Measurements from ENCODE around the gene SGO2. TPM values are rescaled to one million over a fixed set of nuclear protein-coding genes. Genes with fewer than 3 reads are reported as not detected.

The SGO2 gene
- total RNA-seq, 1 experiment from 2014 or later: 50.3 TPM

GRCh38 chr2:200614249-200614648, 88.2 kb downstream of the SGO2 start:
- H3K9me3 ChIP-seq (replicated peaks): no peaks in the 10 kb centered on the region
- H3K36me3 ChIP-seq: no peaks in the 10 kb centered on the region
- H3K27ac ChIP-seq: no peak overlapping the region
- no peak overlapping the region for H3K4me3 ChIP-seq
- H3K27me3 ChIP-seq: no peaks in the 10 kb centered on the region
- no peak for DNase-seq
- H3K4me1 ChIP-seq: no peaks in the 10 kb centered on the region

- no peaks in the 10 kb centered on the region for H3K9me3 ChIP-seq (replicated peaks)
- H3K36me3 ChIP-seq: no peaks in the 10 kb centered on the region
- H3K4me1 ChIP-seq: no peaks in the 10 kb centered on the region
- no peak overlapping the region for H3K27ac ChIP-seq
- no peak overlapping the region for H3K4me3 ChIP-seq
- peak in 1 of 2 experiments; percentile 10 for DNase-seq
- no peaks in the 10 kb centered on the region for H3K27me3 ChIP-seq
Observed at GRCh38 chr2:200615247-200615646, 89.2 kb downstream of the SGO2 start.

- Histone ChIP-seq H3K27ac (no peak overlapping the region), H3K9me3 (replicated peaks) (no peaks in the 10 kb centered on the region), H3K27me3 (no peaks in the 10 kb centered on the region), H3K4me1 (no peaks in the 10 kb centered on the region), H3K4me3 (no peak overlapping the region), H3K36me3 (no peaks in the 10 kb centered on the region)
- DNase-seq: no peak
Observed at GRCh38 chr2:200616193-200616592, 90.2 kb downstream of the SGO2 start.

DNA sequence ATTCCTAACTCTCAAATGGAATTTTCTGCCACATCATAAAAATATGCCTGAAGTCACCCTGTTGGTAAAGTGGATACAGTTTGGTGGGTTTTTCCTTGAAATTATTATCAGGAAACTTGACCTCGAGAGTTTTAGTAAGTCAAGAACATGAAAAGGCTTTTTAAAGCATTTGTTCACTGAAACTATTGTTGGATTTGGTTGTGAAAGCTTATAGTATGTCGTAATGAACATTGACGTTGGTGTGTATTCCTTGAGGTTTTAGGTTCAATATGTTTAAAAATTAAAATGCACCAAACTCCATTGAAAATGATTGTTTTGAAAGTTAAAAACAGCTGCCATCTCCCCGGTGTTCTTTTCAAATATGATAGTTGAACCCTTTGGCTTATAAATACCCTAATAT, 90.6 kb downstream of the SGO2 start:
- no peaks in the 10 kb centered on the region for H3K27me3 ChIP-seq
- no peaks in the 10 kb centered on the region for H3K4me1 ChIP-seq
- H3K27ac ChIP-seq: no peak overlapping the region
- no peak for DNase-seq
- no peaks in the 10 kb centered on the region for H3K36me3 ChIP-seq
- H3K4me3 ChIP-seq: no peak overlapping the region
- H3K9me3 ChIP-seq (replicated peaks): no peaks in the 10 kb centered on the region

DNA sequence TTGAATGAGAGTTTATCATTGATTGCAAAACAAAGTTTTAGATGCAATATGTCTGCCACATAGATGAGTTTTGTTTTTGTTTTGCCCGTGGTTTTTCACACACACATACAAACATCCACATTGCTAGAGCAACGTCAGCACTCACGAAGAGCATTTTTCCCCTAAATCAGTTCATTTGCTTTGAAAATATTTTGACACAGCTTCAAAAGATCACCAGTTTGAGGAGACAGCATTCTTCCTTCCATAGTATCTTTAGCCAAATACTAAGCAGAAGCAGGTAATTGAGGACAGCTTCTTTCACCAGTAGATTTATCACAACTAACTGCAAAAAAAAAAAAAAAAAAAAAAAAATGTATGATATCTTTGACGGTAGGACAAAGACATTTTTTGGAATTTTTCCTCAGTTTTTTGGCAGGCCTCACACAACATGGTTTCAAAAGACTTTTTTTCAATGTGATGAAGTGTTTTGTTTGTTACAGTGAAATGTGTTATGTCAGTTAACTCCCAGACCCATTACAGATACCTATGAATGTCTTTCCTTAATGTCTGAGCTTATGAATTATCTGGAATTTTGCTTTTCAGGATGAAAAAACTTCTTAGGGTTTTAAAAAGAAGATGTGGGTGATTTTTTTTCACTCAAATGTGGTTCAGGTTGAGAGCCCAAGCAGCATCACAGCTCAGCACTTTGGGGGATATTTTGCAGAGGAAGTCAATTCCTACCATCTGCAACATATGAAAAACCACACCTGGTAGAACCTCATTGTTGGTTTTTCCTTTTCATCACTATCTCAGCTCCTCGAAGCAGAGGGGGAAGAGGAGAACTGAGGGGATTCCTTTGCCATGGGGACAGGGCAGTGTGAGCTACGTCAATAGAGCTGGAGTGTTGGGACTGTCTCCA, 91.4 kb downstream of the SGO2 start:
- Histone ChIP-seq H3K4me3 (no peak overlapping the region), H3K9me3 (replicated peaks) (no peaks in the 10 kb centered on the region), H3K4me1 (no peaks in the 10 kb centered on the region), H3K36me3 (no peaks in the 10 kb centered on the region), H3K27me3 (no peaks in the 10 kb centered on the region), H3K27ac (no peak overlapping the region)
- DNase-seq: no peak

DNA sequence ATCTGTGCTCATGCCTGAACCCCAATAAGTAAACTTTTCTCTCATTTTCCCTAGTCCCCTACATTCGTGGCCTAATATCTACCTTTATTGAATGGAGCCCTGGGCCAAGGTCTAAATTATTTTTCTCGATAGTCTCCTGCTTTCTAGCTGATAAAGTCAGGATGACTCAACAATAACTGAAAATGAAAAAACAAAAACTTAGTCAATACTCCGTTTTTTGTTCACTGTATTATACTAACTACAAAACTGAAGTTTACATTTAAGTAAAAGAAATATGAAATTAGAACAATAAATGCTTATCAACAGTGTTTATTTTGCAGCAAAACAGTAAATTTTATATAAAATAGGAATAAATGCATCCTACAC, 92.0 kb downstream of the SGO2 start:
- Histone ChIP-seq H3K36me3 (no peaks in the 10 kb centered on the region), H3K9me3 (replicated peaks) (no peaks in the 10 kb centered on the region), H3K27ac (no peak overlapping the region), H3K4me1 (no peaks in the 10 kb centered on the region), H3K4me3 (no peak overlapping the region), H3K27me3 (no peaks in the 10 kb centered on the region)
- no peak for DNase-seq

GRCh38 chr2:200618590-200619021, 92.6 kb downstream of the SGO2 start:
- Histone ChIP-seq H3K27ac (no peak overlapping the region), H3K9me3 (replicated peaks) (no peaks in the 10 kb centered on the region), H3K27me3 (no peaks in the 10 kb centered on the region), H3K4me3 (no peak overlapping the region), H3K4me1 (no peaks in the 10 kb centered on the region), H3K36me3 (no peaks in the 10 kb centered on the region)
- peak in 1 of 2 experiments; percentile 25 for DNase-seq

GRCh38 chr2:200619279-200619678, 93.3 kb downstream of the SGO2 start:
- H3K4me1 ChIP-seq: no peaks in the 10 kb centered on the region
- H3K27ac ChIP-seq: no peak overlapping the region
- no peak overlapping the region for H3K4me3 ChIP-seq
- no peaks in the 10 kb centered on the region for H3K27me3 ChIP-seq
- H3K9me3 ChIP-seq (replicated peaks): no peaks in the 10 kb centered on the region
- H3K36me3 ChIP-seq: no peaks in the 10 kb centered on the region
- no peak for DNase-seq

DNA sequence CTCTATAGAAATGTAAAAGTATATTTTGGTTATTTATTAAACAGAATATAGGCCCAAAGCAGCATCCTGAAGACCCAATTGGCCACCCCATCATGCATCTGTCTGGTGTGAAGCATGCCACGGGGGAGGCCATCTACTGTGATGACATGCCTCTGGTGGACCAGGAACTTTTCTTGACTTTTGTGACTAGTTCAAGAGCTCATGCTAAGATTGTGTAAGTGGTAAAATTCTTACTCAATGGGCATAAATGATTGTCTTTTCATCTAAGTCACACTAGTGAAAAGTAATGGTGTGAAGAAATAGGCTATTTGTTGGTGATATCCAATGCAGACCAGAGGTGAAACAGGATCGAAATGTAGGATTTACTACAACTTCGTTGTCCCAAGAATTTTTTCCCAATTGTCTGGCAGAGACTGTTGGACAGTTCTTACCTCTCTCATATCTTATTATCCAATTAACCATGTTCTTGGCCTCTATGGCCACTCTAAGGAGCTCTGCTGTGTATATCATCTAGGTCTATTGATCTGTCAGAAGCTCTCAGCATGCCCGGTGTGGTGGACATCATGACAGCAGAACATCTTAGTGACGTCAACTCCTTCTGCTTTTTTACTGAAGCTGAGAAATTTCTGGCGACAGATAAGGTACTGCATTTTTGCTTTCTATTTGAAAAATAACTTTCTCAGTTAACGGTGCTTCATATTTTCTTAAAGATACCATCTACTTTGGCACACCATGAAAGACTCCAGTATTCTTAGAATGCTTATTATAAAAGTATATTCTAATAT, 94.8 kb downstream of the SGO2 start:
- Histone ChIP-seq H3K27ac (no peak overlapping the region), H3K4me1 (no peaks in the 10 kb centered on the region), H3K27me3 (no peaks in the 10 kb centered on the region), H3K4me3 (no peak overlapping the region), H3K9me3 (replicated peaks) (no peaks in the 10 kb centered on the region), H3K36me3 (no peaks in the 10 kb centered on the region)
- no peak for DNase-seq

DNA sequence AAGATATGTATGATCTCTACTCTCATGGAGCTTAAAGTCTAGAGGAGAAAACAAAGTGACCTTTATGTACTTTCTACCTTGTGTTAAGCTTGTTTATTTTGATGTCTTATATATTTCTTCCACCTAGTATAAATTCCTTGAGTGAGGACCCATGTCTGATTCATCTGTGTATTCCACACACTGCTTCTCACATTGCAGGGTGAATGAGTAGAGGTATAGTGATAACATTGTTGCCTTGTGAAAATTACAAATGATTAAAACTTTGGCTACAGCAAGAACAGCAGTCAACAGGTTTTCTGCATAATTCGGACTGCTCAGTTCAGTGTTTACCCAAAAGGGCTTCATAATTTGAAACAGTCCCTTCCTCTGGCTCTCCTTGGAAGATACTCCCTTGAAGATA, 96.1 kb downstream of the SGO2 start:
- Histone ChIP-seq H3K9me3 (replicated peaks) (no peaks in the 10 kb centered on the region), H3K4me3 (no peak overlapping the region), H3K4me1 (no peaks in the 10 kb centered on the region), H3K36me3 (no peaks in the 10 kb centered on the region), H3K27ac (no peak overlapping the region), H3K27me3 (no peaks in the 10 kb centered on the region)
- no peak for DNase-seq

- DNase-seq: no peak
- no peak overlapping the region for H3K27ac ChIP-seq
Observed at GRCh38 chr2:200624026-200624425, 98.0 kb downstream of the SGO2 start.

GRCh38 chr2:200624658-200625057, 98.7 kb downstream of the SGO2 start:
- Histone ChIP-seq H3K9me3 (replicated peaks) (no peaks in the 10 kb centered on the region), H3K4me3 (no peak overlapping the region), H3K4me1 (no peaks in the 10 kb centered on the region), H3K36me3 (no peaks in the 10 kb centered on the region), H3K27me3 (no peaks in the 10 kb centered on the region), H3K27ac (no peak overlapping the region)
- DNase-seq: no peak

More at GRCh38 chr2:200624026-200624425, 98.0 kb downstream of the SGO2 start:
- no peaks in the 10 kb centered on the region for H3K4me1 ChIP-seq
- H3K36me3 ChIP-seq: no peaks in the 10 kb centered on the region
- H3K9me3 ChIP-seq (replicated peaks): no peaks in the 10 kb centered on the region
- no peaks in the 10 kb centered on the region for H3K27me3 ChIP-seq
- H3K4me3 ChIP-seq: no peak overlapping the region

DNA sequence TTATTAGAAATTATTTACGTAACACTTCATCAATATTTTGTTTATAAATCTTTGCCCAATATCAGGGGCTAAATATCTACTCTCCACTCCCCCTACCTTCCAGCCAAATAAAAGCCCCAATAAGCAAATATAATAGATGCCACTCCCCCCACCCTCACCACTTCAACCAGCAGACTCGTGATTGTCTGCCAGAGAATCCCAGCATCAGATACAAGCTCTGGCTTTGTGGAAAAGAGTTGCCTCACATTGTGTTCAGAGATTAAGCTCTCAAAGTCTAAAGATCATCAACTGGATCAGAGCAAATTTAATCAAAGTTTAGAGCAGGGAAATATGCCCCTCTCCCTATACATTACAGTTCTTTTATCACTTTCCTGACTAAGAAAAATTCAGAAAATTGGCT, 99.3 kb downstream of the SGO2 start:
- Histone ChIP-seq H3K4me3 (no peak overlapping the region), H3K9me3 (replicated peaks) (no peaks in the 10 kb centered on the region), H3K27me3 (no peaks in the 10 kb centered on the region), H3K4me1 (no peaks in the 10 kb centered on the region), H3K27ac (no peak overlapping the region), H3K36me3 (no peaks in the 10 kb centered on the region)
- no peak for DNase-seq

- no peak for DNase-seq
- H3K27me3 ChIP-seq: no peaks in the 10 kb centered on the region
- H3K9me3 ChIP-seq (replicated peaks): no peaks in the 10 kb centered on the region
- H3K4me3 ChIP-seq: no peak overlapping the region
- H3K36me3 ChIP-seq: no peaks in the 10 kb centered on the region
- no peaks in the 10 kb centered on the region for H3K4me1 ChIP-seq
- H3K27ac ChIP-seq: no peak overlapping the region
Observed at GRCh38 chr2:200625958-200626363, 100.0 kb downstream of the SGO2 start.

DNA sequence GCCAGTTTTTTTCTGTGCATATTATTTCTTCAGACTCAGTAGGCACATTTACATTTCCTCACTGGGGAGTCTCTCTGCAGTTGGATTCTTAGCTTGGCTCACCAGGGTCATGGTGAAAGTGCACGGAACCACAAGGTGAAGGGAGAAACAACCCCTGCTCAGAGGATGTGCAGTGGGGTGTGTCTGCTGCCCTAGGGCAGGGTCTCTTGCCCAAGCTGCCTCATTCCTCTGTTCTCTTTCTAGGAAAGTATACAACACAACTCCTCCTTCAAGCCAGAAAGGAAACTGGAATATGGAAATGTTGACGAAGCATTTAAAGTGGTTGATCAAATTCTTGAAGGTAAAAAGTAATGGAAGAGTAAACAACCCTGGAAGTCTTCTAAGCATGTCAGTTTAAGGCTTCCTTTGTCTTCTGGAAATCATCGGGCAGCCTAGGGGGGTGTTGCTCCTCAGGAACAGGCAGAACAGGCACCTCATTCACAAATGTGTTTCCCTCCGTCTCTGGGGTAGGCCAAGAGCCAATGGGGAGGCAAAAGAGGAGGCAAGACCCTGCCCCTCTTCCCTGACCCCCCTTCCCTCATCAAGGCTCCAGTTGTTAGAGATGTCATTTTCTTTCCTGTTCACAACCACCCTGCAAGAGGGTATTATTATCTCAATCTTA, 101.2 kb downstream of the SGO2 start:
- no peak overlapping the region for H3K27ac ChIP-seq
- H3K9me3 ChIP-seq (replicated peaks): no peaks in the 10 kb centered on the region
- DNase-seq: no peak
- no peaks in the 10 kb centered on the region for H3K36me3 ChIP-seq
- H3K4me3 ChIP-seq: no peak overlapping the region
- no peaks in the 10 kb centered on the region for H3K27me3 ChIP-seq
- no peaks in the 10 kb centered on the region for H3K4me1 ChIP-seq
